Ovary (tissue), 3 donors: Measurements from ENCODE around the gene LMO7.

Source experiments
- CTCF ChIP-seq, 3 donors: fragments of 450-650 bp in 2 of 3; fragments of 200-600 bp in 1 of 3; IDR thresholded peaks; one replicate each; pipeline versions ENCODE4 v1.5.1 to v1.8.0; 2016 to 2022; ENCODE audit warnings: antibody characterized with exemption in 3 of 3, mild to moderate bottlenecking in 1 of 3
- EP300 ChIP-seq: sonication (generic); formaldehyde crosslinking; IDR thresholded peaks from one replicate; pipeline ENCODE4 v1.6.1; 2017; ENCODE audit warnings: antibody characterized with exemption
- POLR2A ChIP-seq: fragments of 450-650 bp; IDR thresholded peaks from one replicate; pipeline ENCODE4 v1.6.1; 2017; ENCODE audit warnings: antibody characterized with exemption, mild to moderate bottlenecking, moderate library complexity
- donor health status: DM: no; HTN: no; CAD: no.

GRCh38 chr13:75871059-75871458 lies 234.9 kb downstream of the LMO7 start:
- no peak for TF ChIP-seq CTCF (IDR thresholded peaks at IDR 0.05)
- TF ChIP-seq POLR2A: no peak
- no peak for TF ChIP-seq EP300
